ENCODE measurements around the gene RNF20. TPM values are rescaled to one million over a fixed set of nuclear protein-coding genes. Genes with fewer than 3 reads are reported as not detected.
A peak's percentile ranks its signal among the peaks of the same experiment; 100 is the strongest.

Gene RNF20
- polyA plus RNA-seq (2013), result 24.1 and 25.6 TPM in 2 replicates

GRCh38 chr9:101533334-101534204 lies at the start of gene RNF20:
Gene RNF20 (plus strand): TSS chr9:101533853. CDS start chr9:101535424, 1,571 bp downstream.
- Histone ChIP-seq H3K9ac (ENCODE audit: low read length) (peak within 1 kb of the TSS; percentile 94), H4K8ac (ENCODE audit: low read depth, low read length) (peak within 1 kb of the TSS; percentile 88), H3K18ac (ENCODE audit: low read length) (peak within 1 kb of the TSS; percentile 68), H3K27ac (ENCODE audit: low read depth, low read length) (peak within 1 kb of the TSS; percentile 65), H2AK5ac (ENCODE audit: low read length) (no peak within 1 kb of the TSS), H3K79me2 (ENCODE audit: control insufficient read depth, insufficient read depth, low read length, poor library complexity) (peaks cover 4% of the 10 kb centered on the region), H3K27me3 (ENCODE audit: insufficient read depth, low read length) (no peaks in the 10 kb centered on the region), H3K14ac (ENCODE audit: low read length) (peak within 1 kb of the TSS; percentile 67), H2BK12ac (ENCODE audit: low read length) (no peak within 1 kb of the TSS), H3K4me2 (ENCODE audit: low read length) (peak within 1 kb of the TSS; percentile 93), H2AFZ (ENCODE audit: insufficient read depth, low read length, poor library complexity) (peak within 1 kb of the TSS; percentile 61), H4K91ac (ENCODE audit: low read depth, low read length) (peak within 1 kb of the TSS; percentile 65), H3K36me3 (ENCODE audit: control insufficient read depth in 1 of 2, insufficient read depth in 2 of 2, low read length in 2 of 2) (peaks cover 0 to 4% of the 10 kb centered on the region in 2 experiments), H4K12ac (ENCODE audit: low read depth, low read length) (peak within 1 kb of the TSS; percentile 64), H3K79me1 (ENCODE audit: low read length) (peaks cover 7% of the 10 kb centered on the region), H3K23ac (ENCODE audit: low read length) (no peak within 1 kb of the TSS), H2BK5ac (ENCODE audit: low read depth, low read length, poor library complexity) (peak within 1 kb of the TSS; percentile 65), H3K4ac (ENCODE audit: low read depth, low read length) (no peak within 1 kb of the TSS), H3K4me1 (ENCODE audit: control insufficient read depth in 1 of 2, insufficient read depth in 2 of 2, low read length in 2 of 2) (peaks cover 0 to 2% of the 10 kb centered on the region in 2 experiments), H3K4me3 (ENCODE audit: low read depth, low read length) (peak within 1 kb of the TSS; percentile 88), H3K9me3 (ENCODE audit: insufficient read depth, low read depth, low read length) (no peaks in the 10 kb centered on the region), H2BK120ac (ENCODE audit: insufficient read depth, low read length, poor library complexity) (peak within 1 kb of the TSS; percentile 2)
- DNase-seq, result peak; percentile 99 to 100
- no CpG with 5 or more reads among the region's 45 CpGs for WGBS (ENCODE audit: extremely low coverage, insufficient coverage, insufficient read length)

- H3K23ac ChIP-seq (ENCODE audit: low read length), result no peak overlapping the region
- no peak overlapping the region for H3K14ac ChIP-seq (ENCODE audit: low read length)
- no peak overlapping the region for H2AFZ ChIP-seq (ENCODE audit: insufficient read depth, low read length, poor library complexity)
- peaks cover 4 to 9% of the 10 kb centered on the region in 2 experiments for H3K4me1 ChIP-seq (ENCODE audit: control insufficient read depth in 1 of 2, insufficient read depth in 2 of 2, low read length in 2 of 2)
- H3K36me3 ChIP-seq (ENCODE audit: control insufficient read depth in 1 of 2, insufficient read depth in 2 of 2, low read length in 2 of 2), result no peaks in the 10 kb centered on the region
- WGBS (ENCODE audit: extremely low coverage, insufficient coverage, insufficient read length), result no CpG with 5 or more reads among the region's 1 CpG
- H4K12ac ChIP-seq (ENCODE audit: low read depth, low read length), result no peak overlapping the region
- no peak overlapping the region for H2BK120ac ChIP-seq (ENCODE audit: insufficient read depth, low read length, poor library complexity)
- H3K27me3 ChIP-seq (ENCODE audit: insufficient read depth, low read length), result peaks cover 8% of the 10 kb centered on the region
- no peak overlapping the region for H3K4me3 ChIP-seq (ENCODE audit: low read depth, low read length)
- H3K79me2 ChIP-seq (ENCODE audit: control insufficient read depth, insufficient read depth, low read length, poor library complexity), result no peaks in the 10 kb centered on the region
- no peak overlapping the region for H2BK5ac ChIP-seq (ENCODE audit: low read depth, low read length, poor library complexity)
- H3K9me3 ChIP-seq (ENCODE audit: insufficient read depth, low read depth, low read length), result no peaks in the 10 kb centered on the region
- H2AK5ac ChIP-seq (ENCODE audit: low read length), result no peak overlapping the region
- no peak for DNase-seq
- H3K9ac ChIP-seq (ENCODE audit: low read length), result no peak overlapping the region
- no peak overlapping the region for H3K18ac ChIP-seq (ENCODE audit: low read length)
- H4K8ac ChIP-seq (ENCODE audit: low read depth, low read length), result no peak overlapping the region
- no peak overlapping the region for H3K27ac ChIP-seq (ENCODE audit: low read depth, low read length)
- H2BK12ac ChIP-seq (ENCODE audit: low read length), result no peak overlapping the region
- H3K79me1 ChIP-seq (ENCODE audit: low read length), result no peaks in the 10 kb centered on the region
- no peak overlapping the region for H4K91ac ChIP-seq (ENCODE audit: low read depth, low read length)
- H3K4me2 ChIP-seq (ENCODE audit: low read length), result no peak overlapping the region
- no peak overlapping the region for H3K4ac ChIP-seq (ENCODE audit: low read depth, low read length)
These were observed 49.6 kb upstream of the RNF20 start for GRCh38 chr9:101484046-101484445.

- no peak overlapping the region for H2BK5ac ChIP-seq (ENCODE audit: low read depth, low read length, poor library complexity)
- peak; percentile 7 to 21 for DNase-seq
- H3K9me3 ChIP-seq (ENCODE audit: insufficient read depth, low read depth, low read length), result no peaks in the 10 kb centered on the region
- H2AK5ac ChIP-seq (ENCODE audit: low read length), result no peak overlapping the region
- no peaks in the 10 kb centered on the region for H3K36me3 ChIP-seq (ENCODE audit: control insufficient read depth in 1 of 2, insufficient read depth in 2 of 2, low read length in 2 of 2)
- no peaks in the 10 kb centered on the region for H3K79me2 ChIP-seq (ENCODE audit: control insufficient read depth, insufficient read depth, low read length, poor library complexity)
- H4K8ac ChIP-seq (ENCODE audit: low read depth, low read length), result no peak overlapping the region
- H3K27ac ChIP-seq (ENCODE audit: low read depth, low read length), result no peak overlapping the region
- H3K27me3 ChIP-seq (ENCODE audit: insufficient read depth, low read length), result peaks cover 8% of the 10 kb centered on the region
- H2AFZ ChIP-seq (ENCODE audit: insufficient read depth, low read length, poor library complexity), result peak overlapping the region; percentile 85
- H3K9ac ChIP-seq (ENCODE audit: low read length), result no peak overlapping the region
- H3K79me1 ChIP-seq (ENCODE audit: low read length), result no peaks in the 10 kb centered on the region
- H4K91ac ChIP-seq (ENCODE audit: low read depth, low read length), result no peak overlapping the region
- no peak overlapping the region for H4K12ac ChIP-seq (ENCODE audit: low read depth, low read length)
- no peak overlapping the region for H3K23ac ChIP-seq (ENCODE audit: low read length)
- H3K4me2 ChIP-seq (ENCODE audit: low read length), result peak overlapping the region; percentile 88
- H3K18ac ChIP-seq (ENCODE audit: low read length), result no peak overlapping the region
- no CpG with 5 or more reads among the region's 61 CpGs for WGBS (ENCODE audit: extremely low coverage, insufficient coverage, insufficient read length)
- no peak overlapping the region for H3K14ac ChIP-seq (ENCODE audit: low read length)
- H3K4me3 ChIP-seq (ENCODE audit: low read depth, low read length), result peak overlapping the region; percentile 72
- no peak overlapping the region for H3K4ac ChIP-seq (ENCODE audit: low read depth, low read length)
- no peak overlapping the region for H2BK120ac ChIP-seq (ENCODE audit: insufficient read depth, low read length, poor library complexity)
- no peak overlapping the region for H2BK12ac ChIP-seq (ENCODE audit: low read length)
- H3K4me1 ChIP-seq (ENCODE audit: control insufficient read depth in 1 of 2, insufficient read depth in 2 of 2, low read length in 2 of 2), result peaks cover 4 to 9% of the 10 kb centered on the region in 2 experiments
These were observed 47.5 kb upstream of the RNF20 start for GRCh38 chr9:101485924-101486692.

GRCh38 chr9:101486693-101487442 lies 46.8 kb upstream of the RNF20 start:
- peak overlapping the region; percentile 85 for H2AFZ ChIP-seq (ENCODE audit: insufficient read depth, low read length, poor library complexity)
- H4K91ac ChIP-seq (ENCODE audit: low read depth, low read length), result no peak overlapping the region
- H4K8ac ChIP-seq (ENCODE audit: low read depth, low read length), result peak overlapping the region; percentile 13
- no peak overlapping the region for H4K12ac ChIP-seq (ENCODE audit: low read depth, low read length)
- no peak overlapping the region for H3K23ac ChIP-seq (ENCODE audit: low read length)
- H2BK5ac ChIP-seq (ENCODE audit: low read depth, low read length, poor library complexity), result no peak overlapping the region
- H3K4me2 ChIP-seq (ENCODE audit: low read length), result peak overlapping the region; percentile 88
- no peak overlapping the region for H3K27ac ChIP-seq (ENCODE audit: low read depth, low read length)
- no peaks in the 10 kb centered on the region for H3K79me2 ChIP-seq (ENCODE audit: control insufficient read depth, insufficient read depth, low read length, poor library complexity)
- no peak overlapping the region for H3K9ac ChIP-seq (ENCODE audit: low read length)
- no peaks in the 10 kb centered on the region for H3K9me3 ChIP-seq (ENCODE audit: insufficient read depth, low read depth, low read length)
- peaks cover 4 to 9% of the 10 kb centered on the region in 2 experiments for H3K4me1 ChIP-seq (ENCODE audit: control insufficient read depth in 1 of 2, insufficient read depth in 2 of 2, low read length in 2 of 2)
- H2AK5ac ChIP-seq (ENCODE audit: low read length), result no peak overlapping the region
- no peak overlapping the region for H2BK120ac ChIP-seq (ENCODE audit: insufficient read depth, low read length, poor library complexity)
- peak overlapping the region; percentile 72 for H3K4me3 ChIP-seq (ENCODE audit: low read depth, low read length)
- H3K36me3 ChIP-seq (ENCODE audit: control insufficient read depth in 1 of 2, insufficient read depth in 2 of 2, low read length in 2 of 2), result no peaks in the 10 kb centered on the region
- WGBS (ENCODE audit: extremely low coverage, insufficient coverage, insufficient read length), result no CpG with 5 or more reads among the region's 53 CpGs
- H3K27me3 ChIP-seq (ENCODE audit: insufficient read depth, low read length), result peaks cover 8% of the 10 kb centered on the region
- no peak overlapping the region for H3K4ac ChIP-seq (ENCODE audit: low read depth, low read length)
- H3K79me1 ChIP-seq (ENCODE audit: low read length), result no peaks in the 10 kb centered on the region
- H3K18ac ChIP-seq (ENCODE audit: low read length), result no peak overlapping the region
- no peak overlapping the region for H3K14ac ChIP-seq (ENCODE audit: low read length)
- H2BK12ac ChIP-seq (ENCODE audit: low read length), result no peak overlapping the region
- peak in 1 of 2 donors; percentile 3 for DNase-seq

All from trophoblast cell (in vitro differentiated cells and primary cell).